IMR-90 (cell line): ENCODE results near the gene CCR5AS.

Experiments
- ATAC-seq: fragments of 200-7000 bp; cut with Tn5 transposase; 2 replicates; pipeline ENCODE4 v1.9.1; 2020; ENCODE audit warnings: low read depth, mild to moderate bottlenecking, moderate library complexity
- BruUV-seq: library from RNA; stranded (reverse); fragments of 400-500 nt; replicated peaks from 2 replicates; lab custom pipeline; 2021; lab: Mats Ljungman, UMichigan
- CTCF ChIA-PET: fragments of 300-600 bp; formaldehyde crosslinking; extraction: SDS; loops from one replicate; lab custom pipeline; 2021; ENCODE audit warnings: antibody characterized with exemption; lab: Yijun Ruan, JAX
- POLR2A ChIA-PET: fragments of 300-600 bp; sonication (Branson Sonifier 250); formaldehyde crosslinking; loops from one replicate; lab custom pipeline; 2022; ENCODE audit warnings: antibody characterized with exemption; ENCODE audit not compliant: unreplicated experiment; lab: Charles Lee
- DNase-seq: peaks from one replicate; pipeline ENCODE4 v3.0.0; 2013
- H2AFZ ChIP-seq: replicated peaks from 2 replicates; pipeline ENCODE3; 2013; ENCODE audit warnings: low read length, mild to moderate bottlenecking; ENCODE audit not compliant: poor library complexity
- H2AK5ac ChIP-seq: 2 replicates; pipeline ENCODE4 v1.6.1; 2013; ENCODE audit warnings: low read depth, low read length, inconsistent platforms
- H2AK9ac ChIP-seq: replicated peaks from 2 replicates; pipeline ENCODE3; 2013; ENCODE audit warnings: mild to moderate bottlenecking, low read depth, low read length, moderate library complexity; ENCODE audit not compliant: poor library complexity
- H2BK120ac ChIP-seq: 2 replicates; pipeline ENCODE4 v1.6.1; 2013; ENCODE audit warnings: low read depth, low read length, inconsistent platforms
- H2BK15ac ChIP-seq: 3 replicates; pipeline ENCODE4 v1.6.1; 2013; ENCODE audit warnings: low read depth, low read length, inconsistent platforms
- H2BK20ac ChIP-seq: 2 replicates; pipeline ENCODE4 v1.6.1; 2013; ENCODE audit warnings: low read depth, mild to moderate bottlenecking, inconsistent platforms, low read length, moderate library complexity
- H2BK5ac ChIP-seq: 2 replicates; pipeline ENCODE4 v1.6.1; 2013; ENCODE audit warnings: mild to moderate bottlenecking, low read depth, low read length, inconsistent platforms; ENCODE audit not compliant: poor library complexity, severe bottlenecking
- H3K14ac ChIP-seq: replicated peaks from 2 replicates; pipeline ENCODE4 v1.6.1; 2013; ENCODE audit warnings: low read depth, low read length, inconsistent platforms
- H3K18ac ChIP-seq: 2 replicates; pipeline ENCODE4 v1.6.1; 2013; ENCODE audit warnings: low read depth, low read length, control low read depth
- H3K23ac ChIP-seq: 2 replicates; pipeline ENCODE4 v1.6.1; 2013; ENCODE audit warnings: low read depth, low read length, inconsistent platforms
- H3K27ac ChIP-seq: 2 replicates; pipeline ENCODE4 v1.5.1; 2013; ENCODE audit warnings: mild to moderate bottlenecking, control low read depth, low read length; ENCODE audit not compliant: insufficient read depth
- H3K27me3 ChIP-seq: 2 replicates; pipeline ENCODE4 v1.6.1; 2013; ENCODE audit warnings: low read length; ENCODE audit not compliant: control insufficient read depth, insufficient read depth
- H3K36me3 ChIP-seq: 2 replicates; pipeline ENCODE4 v1.6.1; 2013; ENCODE audit warnings: low read length, mixed read lengths; ENCODE audit not compliant: control insufficient read depth, insufficient read depth
- H3K4ac ChIP-seq: 2 replicates; pipeline ENCODE4 v1.6.1; 2013; ENCODE audit warnings: low read depth, low read length, inconsistent platforms
- H3K4me1 ChIP-seq: 2 replicates; pipeline ENCODE4 v1.6.1; 2013; ENCODE audit warnings: low read length, mixed read lengths; ENCODE audit not compliant: control insufficient read depth, insufficient read depth
- H3K4me2 ChIP-seq: 2 replicates; pipeline ENCODE4 v1.6.1; 2013; ENCODE audit warnings: low read depth, mild to moderate bottlenecking, control low read depth, low read length, moderate library complexity
- H3K4me3 ChIP-seq: 2 replicates; pipeline ENCODE4 v1.5.1; 2013; ENCODE audit warnings: low read depth, mild to moderate bottlenecking, control low read depth, low read length, moderate library complexity; ENCODE audit not compliant: insufficient read depth
- H3K56ac ChIP-seq: 2 replicates; pipeline ENCODE4 v1.6.1; 2013; ENCODE audit warnings: low read length, inconsistent platforms; ENCODE audit not compliant: insufficient read depth; ENCODE audit errors: extremely low read depth
- H3K79me1 ChIP-seq, 2 experiments: 2 replicates each; pipeline ENCODE4 v1.6.1; 2013; ENCODE audit warnings: low read length in 2 of 2, inconsistent platforms in 1 of 2, low read depth in 1 of 2
- H3K9ac ChIP-seq: 2 replicates; pipeline ENCODE4 v1.6.1; 2013; ENCODE audit warnings: low read depth, low read length, control low read depth
- H3K9me1 ChIP-seq: 2 replicates; pipeline ENCODE4 v1.6.1; 2013; ENCODE audit warnings: low read length, inconsistent platforms; ENCODE audit not compliant: insufficient read depth
- H3K9me3 ChIP-seq: 2 replicates; pipeline ENCODE4 v1.6.1; 2013; ENCODE audit warnings: low read length; ENCODE audit not compliant: control insufficient read depth, insufficient read depth
- H4K20me1 ChIP-seq: 2 replicates; pipeline ENCODE4 v1.6.1; 2013; ENCODE audit warnings: low read length, inconsistent platforms; ENCODE audit not compliant: insufficient read depth
- H4K5ac ChIP-seq: 2 replicates; pipeline ENCODE4 v1.6.1; 2013; ENCODE audit warnings: mild to moderate bottlenecking, low read depth, low read length, control low read depth
- H4K8ac ChIP-seq, 2 experiments: 2 replicates each; pipeline ENCODE4 v1.6.1; 2013; ENCODE audit warnings: low read depth in 2 of 2, low read length in 2 of 2, control low read depth in 1 of 2, inconsistent platforms in 1 of 2
- H4K91ac ChIP-seq: 2 replicates; pipeline ENCODE4 v1.6.1; 2013; ENCODE audit warnings: low read depth, low read length, inconsistent platforms; ENCODE audit not compliant: insufficient read depth
- BHLHE40 ChIP-seq: fragments of 150-350 bp; IDR thresholded peaks from 2 replicates; pipeline ENCODE4 v1.6.1; 2016; ENCODE audit warnings: mild to moderate bottlenecking, low read depth, low read length
- CEBPB ChIP-seq: IDR thresholded peaks from 2 replicates; pipeline ENCODE4 v1.6.1; 2012; ENCODE audit warnings: low read depth, low read length, improper control_type of control experiment
- CHD1 ChIP-seq: IDR thresholded peaks from 2 replicates; pipeline ENCODE4 v1.6.1; 2012; ENCODE audit warnings: low read depth, low read length, improper control_type of control experiment
- CTCF ChIP-seq: conservative IDR thresholded peaks from 2 replicates; pipeline ENCODE4 v1.5.1; 2012; ENCODE audit warnings: mild to moderate bottlenecking, low read depth, low read length, improper control_type of control experiment
- ELK1 ChIP-seq: fragments of 150-350 bp; IDR thresholded peaks from 2 replicates; pipeline ENCODE4 v1.6.1; 2016; ENCODE audit warnings: low read depth, mild to moderate bottlenecking, low read length, moderate library complexity, borderline replicate concordance
- FOS ChIP-seq: fragments of 150-350 bp; IDR thresholded peaks from 2 replicates; pipeline ENCODE4 v1.6.1; 2016; ENCODE audit warnings: low read depth, low read length
- MAFK ChIP-seq: IDR thresholded peaks from 2 replicates; pipeline ENCODE4 v1.6.1; 2012; ENCODE audit warnings: low read depth, low read length, improper control_type of control experiment
- MAZ ChIP-seq: IDR thresholded peaks from 2 replicates; pipeline ENCODE4 v1.6.1; 2012; ENCODE audit warnings: low read depth, mild to moderate bottlenecking, low read length, improper control_type of control experiment, moderate library complexity, borderline replicate concordance
- MXI1 ChIP-seq: IDR thresholded peaks from 2 replicates; pipeline ENCODE4 v1.6.1; 2012; ENCODE audit warnings: low read depth, mild to moderate bottlenecking, low read length, moderate library complexity, borderline replicate concordance
- NFE2L2 ChIP-seq: fragments of 150-350 bp; IDR thresholded peaks from 2 replicates; pipeline ENCODE4 v1.6.1; 2016; ENCODE audit warnings: low read depth, mild to moderate bottlenecking, low read length
- POLR2A ChIP-seq: IDR thresholded peaks from 2 replicates; pipeline ENCODE4 v1.6.1; 2012; ENCODE audit warnings: mild to moderate bottlenecking, low read depth, low read length
- RAD21 ChIP-seq: IDR thresholded peaks from 2 replicates; pipeline ENCODE4 v1.6.1; 2012; ENCODE audit warnings: low read length, improper control_type of control experiment
- RCOR1 ChIP-seq: IDR thresholded peaks from 2 replicates; pipeline ENCODE4 v1.6.1; 2012; ENCODE audit warnings: mild to moderate bottlenecking, low read length, improper control_type of control experiment; ENCODE audit not compliant: insufficient replicate concordance
- RFX5 ChIP-seq: IDR thresholded peaks from 2 replicates; pipeline ENCODE4 v1.8.0; 2012; ENCODE audit warnings: low read depth, mild to moderate bottlenecking, low read length, moderate library complexity
- SMC3 ChIP-seq: fragments of 150-350 bp; IDR thresholded peaks from 2 replicates; pipeline ENCODE4 v1.6.1; 2016; ENCODE audit warnings: low read depth, mild to moderate bottlenecking, antibody characterized with exemption, low read length, moderate library complexity
- USF2 ChIP-seq: fragments of 150-350 bp; IDR thresholded peaks from 2 replicates; pipeline ENCODE4 v1.6.1; 2017; ENCODE audit warnings: mild to moderate bottlenecking, antibody characterized with exemption, low read length, low read depth
- WGBS, 2 experiments: methylation state at CpG; one replicate each; pipeline versions ENCODE4 v1.1.5 to v1.1.7; 2013; ENCODE audit warnings: missing lambda C conversion rate in 2 of 2; ENCODE audit not compliant: insufficient read length in 1 of 2; ENCODE audit errors: extremely low coverage in 2 of 2; 5-methylcytosine and 5-hydroxymethylcytosine counted together
- dilution Hi-C: fragments of 300-500 bp; cut with HindIII; formaldehyde crosslinking; loops from one replicate; pipeline ENCODE4 v1.14.3; 2018; ENCODE audit warnings: low sequenced_read_pairs; ENCODE audit not compliant: unreplicated experiment
- in situ Hi-C: fragments of 300-500 bp; cut with MboI; formaldehyde crosslinking; loops from 3 replicates; pipeline ENCODE4 v1.14.3; 2019; ENCODE audit warnings: low sequenced_read_pairs, inconsistent platforms, mixed read lengths
- intact Hi-C: fragments of 100-400 bp; cut with micrococcal nuclease; formaldehyde crosslinking; loops from 2 replicates; pipeline ENCODE4 v1.10.0; 2022

Gene CCR5AS

GRCh38 chr3:46408853-46409252, 2.0 kb upstream of the CCR5AS start:
- Histone ChIP-seq H2BK20ac (no peak overlapping the region), H2BK120ac (no peak overlapping the region), H3K14ac (no peak overlapping the region), H3K4me2 (no peak overlapping the region), H3K36me3 (no peaks in the 10 kb centered on the region), H3K79me1 (peaks cover 0 to 4% of the 10 kb centered on the region in 2 experiments; a peak in 1 of 4 replicates), H3K56ac (no peak overlapping the region), H3K23ac (no peak overlapping the region), H2BK15ac (no peak overlapping the region), H2AK5ac (no peak overlapping the region), H3K9ac (no peak overlapping the region), H4K5ac (no peak overlapping the region), H3K9me1 (peaks cover 8% of the 10 kb centered on the region), H3K9me3 (no peaks in the 10 kb centered on the region), H3K4me3 (no peak overlapping the region), H4K91ac (no peak overlapping the region), H2AK9ac (no peak overlapping the region), H4K8ac (no peak overlapping the region), H4K20me1 (no peaks in the 10 kb centered on the region), H3K4ac (no peak overlapping the region), H3K4me1 (peaks cover 20% of the 10 kb centered on the region), H3K27ac (no peak overlapping the region), H3K18ac (no peak overlapping the region), H3K27me3 (no peaks in the 10 kb centered on the region), H2AFZ (no peak overlapping the region), H2BK5ac (no peak overlapping the region)
- DNase-seq (no peak), ATAC-seq (no peak)
- CTCF ChIA-PET = interaction anchor here (0.9 to 1.0 kb wide), 2 partner anchors 9 to 193 kb away, joined by 4 read pairs; no protein-coding TSS in a partner anchor
- dilution Hi-C loops (no loop called here), intact Hi-C loops (no loop called here), in situ Hi-C loops (no loop called here)
- POLR2A ChIA-PET = no interaction called here
- TF ChIP-seq MAZ (no peak), NFE2L2 (no peak), FOS (no peak), RAD21 (no peak), CHD1 (no peak), MXI1 (no peak), CTCF (no peak), MAFK (no peak), USF2 (no peak), BHLHE40 (no peak), POLR2A (no peak), ELK1 (no peak), RFX5 (no peak), RCOR1 (no peak), CEBPB (no peak), SMC3 (no peak)
- no TSS peak for BruUV-seq
- WGBS, 2 experiments = 87% methylated on average over 3 of the region's 7 CpGs; no CpG with 5 or more reads in 1 of the 2 experiments
